Naive thymus-derived CD8-positive, alpha-beta T cell (primary cell): ENCODE measurements around the gene CDYL. TPM values are rescaled to one million over a fixed set of nuclear protein-coding genes. Genes with fewer than 3 reads are reported as not detected.
"Not testable (repeated sequence)": the region's sequence is repeated elsewhere in the genome, so short reads cannot be mapped to it uniquely, and the experiment has no call there.

Source experiments
- ATAC-seq, 2 donors: fragments of 150-1000 bp; cut with Tn5 transposase in 1 of 2; sonication (Bioruptor Pico), chemical (Tn5 transposase) in 1 of 2; 1 replicate in 1 of 2; 2 replicates in 1 of 2; pipeline ENCODE4 v1.10.0; 2021; ENCODE audit warnings: mild to moderate bottlenecking in 2 of 2, moderate library complexity in 2 of 2
- POLR2A ChIA-PET: fragments of 350-600 bp; sonication (Branson Sonifier 250); formaldehyde crosslinking; loops from one replicate; lab custom pipeline; 2021; ENCODE audit warnings: antibody characterized with exemption; lab: Charles Lee
- DNase-seq, 10 donors: peaks; one replicate each; pipeline versions ENCODE4 v3.0.0 to v3.0.0-alpha.2; 2020 to 2022
- H3K27ac Mint-ChIP-seq, 10 donors: one replicate each; pipeline ENCODE4 v1.8.0; 2020 to 2022; ENCODE audit warnings: mild to moderate bottlenecking in 10 of 10, mixed read lengths in 10 of 10, moderate library complexity in 4 of 10, inconsistent platforms in 1 of 10
- H3K27me3 Mint-ChIP-seq, 5 donors: one replicate each; pipeline ENCODE4 v1.8.0; 2021 to 2022; ENCODE audit warnings: mixed read lengths in 5 of 5
- H3K36me3 Mint-ChIP-seq, 3 donors: one replicate each; pipeline ENCODE4 v1.8.0; 2020 to 2022; ENCODE audit warnings: mixed read lengths in 3 of 3, mild to moderate bottlenecking in 2 of 3, inconsistent platforms in 1 of 3
- H3K4me1 Mint-ChIP-seq, 4 donors: one replicate each; pipeline ENCODE4 v1.8.0; 2021 to 2022; ENCODE audit warnings: mixed read lengths in 4 of 4
- H3K4me3 Mint-ChIP-seq, 10 donors: one replicate each; pipeline ENCODE4 v1.8.0; 2020 to 2022; ENCODE audit warnings: mild to moderate bottlenecking in 10 of 10, mixed read lengths in 10 of 10, moderate library complexity in 6 of 10, inconsistent platforms in 1 of 10
- H3K9me3 Mint-ChIP-seq, 9 donors: one replicate each; pipeline ENCODE4 v1.8.0; 2020 to 2022; ENCODE audit warnings: mixed read lengths in 9 of 9, mild to moderate bottlenecking in 3 of 9, inconsistent platforms in 1 of 9, moderate library complexity in 1 of 9
- polyA plus RNA-seq, 3 donors: library from polyadenylated mRNA; unstranded; fragments of 300-500 nt; fragmentation: Illumina TruSeq; gene quantifications; one replicate each; pipeline ENCODE4 v1.2.3, GENCODE V29; 2021
- total RNA-seq, 8 experiments: library from RNA in 2 of 8; stranded (reverse) in 2 of 8; gene quantifications; one replicate each; pipeline ENCODE4 v1.2.3 and lab custom pipeline; 2021 to 2026

Gene CDYL
- total and polyA plus RNA-seq, 5 experiments from 2014 or later: 5.6 to 49.3 (median 6.1) TPM

- Mint-ChIP-seq H3K4me3 (no peak overlapping the region), H3K27me3 (peaks cover 0 to 3% (median 0%) of the 10 kb centered on the region in 5 donors), H3K36me3 (peaks cover 2 to 31% (median 27%) of the 10 kb centered on the region in 3 donors), H3K27ac (no peak overlapping the region), H3K4me1 (no peaks in the 10 kb centered on the region), H3K9me3 (peaks cover 0 to 35% (median 13%) of the 10 kb centered on the region in 9 donors)
- no peak for ATAC-seq
- no peak for DNase-seq
- POLR2A ChIA-PET: no interaction called here
Measured at GRCh38 chr6:4983322-4983721, 207.1 kb downstream of the CDYL start.

GRCh38 chr6:4986999-4987398 is 210.8 kb downstream of the CDYL start:
- no peak for ATAC-seq
- Mint-ChIP-seq H3K4me1 (no peaks in the 10 kb centered on the region), H3K9me3 (peaks cover 0 to 10% (median 2%) of the 10 kb centered on the region in 9 donors), H3K27ac (peak overlapping the region in 1 of 10 donors; percentile 13), H3K4me3 (no peak overlapping the region), H3K36me3 (peaks cover 23 to 48% (median 32%) of the 10 kb centered on the region in 3 donors), H3K27me3 (peaks cover 0 to 2% (median 0%) of the 10 kb centered on the region in 5 donors)
- DNase-seq: no peak
- POLR2A ChIA-PET: no interaction called here

- no peak for ATAC-seq
- Mint-ChIP-seq H3K9me3 (peaks cover 0 to 9% (median 0%) of the 10 kb centered on the region in 9 donors), H3K4me3 (no peak overlapping the region), H3K36me3 (peaks cover 23 to 51% (median 32%) of the 10 kb centered on the region in 3 donors), H3K27me3 (no peaks in the 10 kb centered on the region), H3K27ac (peak overlapping the region in 1 of 10 donors; percentile 13), H3K4me1 (no peaks in the 10 kb centered on the region)
- no peak for DNase-seq
- POLR2A ChIA-PET: no interaction called here
Measured at GRCh38 chr6:4987432-4987831, 211.2 kb downstream of the CDYL start.

GRCh38 chr6:4994741-4995140 is 218.5 kb downstream of the CDYL start:
- no peak overlapping the region for H3K4me3 Mint-ChIP-seq
- H3K9me3 Mint-ChIP-seq: no peaks in the 10 kb centered on the region
- no peaks in the 10 kb centered on the region for H3K4me1 Mint-ChIP-seq

GRCh38 chr6:4997862-4998261 is 221.7 kb downstream of the CDYL start:
- Mint-ChIP-seq H3K4me1 (peaks cover 0 to 7% (median 0%) of the 10 kb centered on the region in 4 donors), H3K27ac (peak overlapping the region in 1 of 10 donors; percentile 21), H3K36me3 (peaks cover 6 to 75% (median 54%) of the 10 kb centered on the region in 3 donors), H3K27me3 (no peaks in the 10 kb centered on the region), H3K9me3 (no peaks in the 10 kb centered on the region), H3K4me3 (no peak overlapping the region)
- ATAC-seq: no peak
- no peak for DNase-seq
- POLR2A ChIA-PET: no interaction called here

More at GRCh38 chr6:4994741-4995140, 218.5 kb downstream of the CDYL start:
- Mint-ChIP-seq H3K36me3 (peaks cover 16 to 82% (median 77%) of the 10 kb centered on the region in 3 donors), H3K27ac (no peak overlapping the region), H3K27me3 (no peaks in the 10 kb centered on the region)
- POLR2A ChIA-PET: no interaction called here
- ATAC-seq (no peak), DNase-seq (no peak)

- no peak overlapping the region for H3K4me3 Mint-ChIP-seq
- H3K27me3 Mint-ChIP-seq: no peaks in the 10 kb centered on the region
- no peak for ATAC-seq
- DNase-seq: no peak
- POLR2A ChIA-PET: no interaction called here
- H3K36me3 Mint-ChIP-seq: peaks cover 6 to 66% (median 42%) of the 10 kb centered on the region in 3 donors
- no peak overlapping the region for H3K27ac Mint-ChIP-seq
- H3K4me1 Mint-ChIP-seq: peaks cover 5 to 18% (median 8%) of the 10 kb centered on the region in 4 donors
- H3K9me3 Mint-ChIP-seq: no peaks in the 10 kb centered on the region
Measured at GRCh38 chr6:4999586-4999985, 223.4 kb downstream of the CDYL start.

GRCh38 chr6:5003604-5004372 is 227.6 kb downstream of the CDYL start, which contains the start of gene RPP40:
TSS of gene RPP40 (minus strand) at chr6:5004037. CDS start at chr6:5004002, 35 bp downstream.
- ATAC-seq (peak; percentile 88 to 92), DNase-seq (peak; percentile 97 to 99 (median 99))
- Mint-ChIP-seq H3K4me1 (peaks cover 9 to 20% (median 10%) of the 10 kb centered on the region in 4 donors), H3K27me3 (no peaks in the 10 kb centered on the region), H3K9me3 (no peaks in the 10 kb centered on the region), H3K27ac (peak within 1 kb of the TSS; percentile 85 to 99 (median 97)), H3K4me3 (peak within 1 kb of the TSS; percentile 91 to 97 (median 94)), H3K36me3 (peaks cover 0 to 24% (median 13%) of the 10 kb centered on the region in 3 donors)
- POLR2A ChIA-PET: interaction anchor here (0.6 to 1.4 kb wide), 6 partner anchors 8 to 1746 kb away, joined by 3 to 9 read pairs (median 4); partner anchors contain the start of genes CDYL and ECI2

GRCh38 chr6:5004373-5005037 is 228.3 kb downstream of the CDYL start:
- ATAC-seq (no peak), DNase-seq (no peak)
- Mint-ChIP-seq H3K9me3 (no peaks in the 10 kb centered on the region), H3K27ac (peak overlapping the region; percentile 85 to 99 (median 97)), H3K36me3 (peaks cover 0 to 17% (median 8%) of the 10 kb centered on the region in 3 donors), H3K4me1 (peaks cover 9 to 20% (median 10%) of the 10 kb centered on the region in 4 donors), H3K4me3 (peak overlapping the region; percentile 91 to 97 (median 94)), H3K27me3 (no peaks in the 10 kb centered on the region)
- POLR2A ChIA-PET: interaction anchor here (0.8 to 1.4 kb wide), 2 partner anchors 256 to 869 kb away, joined by 3 to 6 read pairs; partner anchors contain the start of genes ECI2 and LYRM4

- H3K27me3 Mint-ChIP-seq, ATAC-seq: not testable (repeated sequence)
Measured at GRCh38 chr6:5005038-5005433, 228.8 kb downstream of the CDYL start.

More at GRCh38 chr6:5005038-5005433, 228.8 kb downstream of the CDYL start:
- Mint-ChIP-seq H3K27ac (peak overlapping the region in 4 of 10 donors; percentile 12 to 98 (median 61)), H3K4me3 (peak overlapping the region in 4 of 10 donors; percentile 14 to 95 (median 55)), H3K4me1 (peaks cover 9 to 20% (median 10%) of the 10 kb centered on the region in 4 donors), H3K36me3 (peaks cover 0 to 14% (median 6%) of the 10 kb centered on the region in 3 donors)
- DNase-seq, H3K9me3 Mint-ChIP-seq: not testable (repeated sequence)
- POLR2A ChIA-PET: interaction anchor here (0.8 kb wide), 1 partner anchor 256 kb away, joined by 3 read pairs; the partner anchor contains the start of gene LYRM4

Other genes starting within 250 kb of the CDYL start
- gene RPP40, start 227.6 kb downstream of the CDYL start, total RNA-seq: 1 to 10 TPM; 7.9 to 8.3 TPM
- 10 to 100 TPM in 2 of 3 donors, 1 to 10 TPM in 1; 9.5 to 22.5 (median 22.3) TPM for gene RPP40, start 227.6 kb downstream of the CDYL start, polyA plus RNA-seq